ENCODE results near the gene GALNT2.

Gene GALNT2

DNA sequence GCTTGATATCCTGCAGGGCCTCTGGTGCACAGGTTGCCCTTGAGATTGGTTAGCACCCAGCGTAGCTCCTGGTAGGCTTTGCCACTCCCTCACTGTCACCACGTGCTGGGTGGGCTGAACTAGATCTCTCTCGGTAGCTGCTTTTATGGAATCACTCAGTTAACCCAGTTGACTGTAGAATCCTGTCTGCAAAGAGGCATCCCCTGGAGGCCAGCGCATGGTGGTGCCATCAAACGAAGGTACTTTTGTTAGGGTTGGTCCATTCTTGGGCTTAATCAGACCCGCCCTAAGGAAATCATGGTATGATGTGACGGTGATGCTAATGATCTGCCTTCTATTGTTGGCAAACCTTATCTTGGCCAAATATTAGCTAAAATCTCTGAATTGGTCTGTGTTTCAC lies 153.4 kb downstream of the GALNT2 start:
- DNase-seq = no peak

DNA sequence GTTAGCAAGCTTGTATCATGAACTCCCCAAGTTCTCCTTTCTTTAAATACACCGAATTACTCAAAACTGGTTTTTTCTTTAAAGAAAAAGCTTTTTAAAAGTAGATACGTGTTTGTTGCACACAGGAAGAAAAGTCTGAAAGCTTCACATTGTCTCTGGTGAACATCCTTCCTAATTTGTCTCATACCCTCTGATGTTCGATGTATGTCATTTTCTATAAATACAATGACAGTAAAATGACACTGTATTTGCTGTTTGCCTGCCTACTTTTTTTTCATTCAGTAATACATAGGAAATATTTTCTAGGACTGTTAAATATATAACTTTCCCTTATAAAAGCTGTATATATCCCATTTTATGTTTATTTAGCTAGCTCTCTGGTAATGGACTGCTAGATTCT lies 153.9 kb downstream of the GALNT2 start:
- no peak for DNase-seq

DNA sequence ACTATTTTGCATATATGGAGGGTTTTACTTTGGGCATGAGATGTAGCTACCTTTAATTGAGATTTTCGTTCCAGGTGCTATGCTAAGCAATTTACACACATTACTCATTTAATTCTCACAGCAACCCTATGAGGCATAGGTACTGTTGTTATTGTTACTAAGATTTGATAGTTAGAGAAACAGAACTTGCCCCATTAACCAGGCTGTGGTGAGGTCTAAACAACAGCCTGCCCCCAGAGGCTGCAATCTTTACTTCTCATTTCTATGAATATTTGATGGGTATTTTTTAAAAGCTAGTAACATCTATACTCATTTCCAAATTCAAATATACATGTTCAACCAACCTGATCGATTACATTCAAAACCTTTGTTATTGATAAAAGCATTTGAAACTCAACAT lies 155.6 kb downstream of the GALNT2 start:
- no peak for DNase-seq

DNA sequence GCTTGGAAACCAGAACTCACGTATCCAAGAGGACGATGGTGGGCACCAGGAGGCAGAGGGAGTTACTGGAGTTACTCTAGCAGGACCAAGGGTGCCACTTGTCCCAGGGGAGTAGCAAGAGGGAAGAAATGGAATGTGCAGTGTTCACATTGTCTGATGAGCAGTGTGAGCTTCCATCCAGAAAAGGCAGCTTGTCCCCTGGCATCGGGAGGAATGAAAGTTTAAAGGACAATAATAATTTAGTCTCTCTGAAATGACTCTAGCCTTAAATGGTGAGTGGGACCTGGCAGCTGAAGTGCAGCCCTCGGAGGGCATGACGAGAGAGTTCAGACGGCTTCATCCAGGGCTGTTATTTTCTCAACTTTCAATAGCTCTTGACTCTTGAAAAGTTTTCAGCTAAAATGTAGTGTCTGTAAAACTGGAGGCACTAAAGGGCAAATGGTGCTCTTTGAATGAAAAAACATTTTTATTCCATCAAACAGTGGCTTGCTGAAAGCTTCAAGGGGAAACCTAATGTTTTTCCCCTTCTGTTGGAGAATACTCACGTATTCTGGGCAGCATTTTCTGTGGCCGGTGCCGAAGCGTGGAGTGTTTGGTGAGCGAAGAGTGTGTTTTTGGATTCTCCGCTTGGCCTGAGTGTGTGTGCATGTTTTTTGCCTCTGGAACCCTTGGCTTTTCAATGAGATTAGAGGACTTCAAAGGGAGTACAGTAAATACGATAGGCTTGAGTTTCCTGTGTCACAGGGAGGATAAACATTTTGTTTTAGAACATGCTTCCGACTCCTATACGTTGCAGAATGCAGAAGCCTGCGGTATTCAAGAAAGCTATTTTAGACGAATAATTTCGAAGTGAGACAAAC lies 157.3 kb downstream of the GALNT2 start:
- DNase-seq = no peak

DNA sequence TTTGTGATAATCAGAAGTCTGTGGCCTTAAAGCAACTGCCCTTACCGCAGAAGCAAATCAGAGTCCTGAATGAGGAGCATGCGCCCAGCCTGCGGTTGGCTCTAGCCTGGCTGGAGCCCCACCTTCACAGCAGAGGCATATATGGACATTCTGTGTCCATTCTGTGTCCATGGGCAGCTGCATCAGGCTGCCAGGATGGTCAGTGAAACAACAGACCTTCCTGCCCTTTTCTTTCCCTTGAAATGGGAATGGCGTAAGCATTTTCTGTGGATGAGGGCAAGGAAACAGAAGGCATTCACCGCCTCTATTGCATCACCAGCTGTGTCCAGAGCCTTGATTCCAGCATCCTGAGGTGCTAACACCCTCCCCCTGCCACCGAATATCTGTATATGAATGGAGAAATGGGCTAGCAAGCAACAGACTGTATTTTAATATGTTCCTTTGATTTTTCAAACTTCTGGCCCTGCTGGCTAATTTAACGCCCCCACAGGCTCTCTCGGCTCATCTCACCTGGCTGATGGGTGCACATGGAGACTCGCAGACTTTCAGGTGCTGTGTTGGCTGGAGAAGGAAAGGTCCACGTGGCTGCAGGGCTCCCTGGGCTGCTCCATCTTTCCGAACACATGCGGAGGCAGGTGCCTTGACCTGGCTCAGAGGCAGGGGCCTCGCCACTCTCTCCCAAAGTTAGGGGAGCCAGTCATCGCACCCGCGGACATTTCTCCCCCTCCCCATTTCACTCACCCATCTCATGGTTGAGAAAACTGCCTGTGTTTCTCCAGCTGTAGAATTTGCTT lies 159.2 kb downstream of the GALNT2 start:
- no peak for DNase-seq

DNA sequence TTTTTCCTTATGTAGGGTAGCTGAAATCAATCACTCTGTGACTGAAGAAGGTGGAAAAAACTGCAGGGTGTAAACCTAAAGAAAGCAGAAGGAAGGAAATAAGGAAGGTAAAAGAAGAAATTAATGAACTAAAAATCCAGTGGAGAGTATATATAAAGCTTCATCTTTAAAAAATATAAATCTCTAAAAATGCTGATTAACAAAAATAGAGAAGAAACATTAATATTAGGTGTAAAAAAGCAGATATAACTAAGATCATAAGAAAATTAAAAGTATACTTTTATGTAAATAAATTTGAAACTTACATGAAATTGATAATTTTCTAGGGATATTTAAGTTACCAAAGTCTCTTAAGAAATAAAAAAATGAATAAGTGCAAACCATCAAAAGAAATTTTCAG lies 159.8 kb downstream of the GALNT2 start:
- DNase-seq = no peak

DNA sequence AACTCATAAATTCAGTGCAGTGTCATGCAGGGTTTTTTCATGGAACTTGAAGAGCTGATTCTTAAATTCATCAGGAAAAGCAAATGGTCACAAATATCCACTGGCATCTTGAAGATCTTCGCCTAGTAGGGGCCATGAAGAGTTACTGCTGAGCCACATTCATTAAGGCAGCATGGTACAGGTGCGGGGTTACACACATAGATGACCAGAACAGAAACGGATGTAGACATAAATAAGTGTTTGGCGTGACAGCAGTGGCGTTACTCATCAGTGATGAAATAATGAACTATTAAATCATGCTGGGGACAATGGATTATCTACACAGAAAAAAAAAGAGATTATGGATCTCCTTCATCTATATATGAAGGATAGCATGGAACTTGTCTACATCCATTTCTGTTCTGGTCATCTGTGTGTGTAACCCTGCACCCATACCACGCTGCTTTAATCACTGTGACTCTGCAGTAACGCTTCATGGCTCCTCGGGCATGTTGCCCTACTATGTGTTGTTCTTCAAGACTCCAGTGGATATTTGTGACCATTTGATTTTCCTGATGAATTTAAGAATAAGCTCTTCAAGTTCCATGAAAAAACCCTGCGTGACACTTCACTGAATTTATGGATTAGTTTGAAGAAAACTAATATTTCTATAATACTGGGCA lies 161.3 kb downstream of the GALNT2 start:
- no peak for DNase-seq

DNA sequence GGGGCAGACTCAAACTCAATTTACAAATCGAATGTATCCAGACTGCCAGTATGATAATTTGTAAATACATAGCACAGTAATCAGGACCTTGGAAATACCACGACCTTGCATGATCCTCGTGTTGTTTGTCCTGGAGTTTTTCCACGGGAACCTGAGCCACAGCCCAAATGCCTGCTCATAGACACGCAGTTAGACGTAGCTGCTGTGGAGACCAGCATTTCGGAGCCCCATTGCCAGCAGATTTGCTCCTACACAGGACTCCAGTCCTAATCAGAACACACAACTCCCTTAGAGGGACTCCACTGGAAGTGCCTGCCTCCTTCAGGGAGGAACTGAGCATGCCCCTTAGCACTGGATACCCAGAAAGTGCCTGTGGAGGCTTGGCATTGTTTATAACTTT lies 163.2 kb downstream of the GALNT2 start:
- no peak for DNase-seq

DNA sequence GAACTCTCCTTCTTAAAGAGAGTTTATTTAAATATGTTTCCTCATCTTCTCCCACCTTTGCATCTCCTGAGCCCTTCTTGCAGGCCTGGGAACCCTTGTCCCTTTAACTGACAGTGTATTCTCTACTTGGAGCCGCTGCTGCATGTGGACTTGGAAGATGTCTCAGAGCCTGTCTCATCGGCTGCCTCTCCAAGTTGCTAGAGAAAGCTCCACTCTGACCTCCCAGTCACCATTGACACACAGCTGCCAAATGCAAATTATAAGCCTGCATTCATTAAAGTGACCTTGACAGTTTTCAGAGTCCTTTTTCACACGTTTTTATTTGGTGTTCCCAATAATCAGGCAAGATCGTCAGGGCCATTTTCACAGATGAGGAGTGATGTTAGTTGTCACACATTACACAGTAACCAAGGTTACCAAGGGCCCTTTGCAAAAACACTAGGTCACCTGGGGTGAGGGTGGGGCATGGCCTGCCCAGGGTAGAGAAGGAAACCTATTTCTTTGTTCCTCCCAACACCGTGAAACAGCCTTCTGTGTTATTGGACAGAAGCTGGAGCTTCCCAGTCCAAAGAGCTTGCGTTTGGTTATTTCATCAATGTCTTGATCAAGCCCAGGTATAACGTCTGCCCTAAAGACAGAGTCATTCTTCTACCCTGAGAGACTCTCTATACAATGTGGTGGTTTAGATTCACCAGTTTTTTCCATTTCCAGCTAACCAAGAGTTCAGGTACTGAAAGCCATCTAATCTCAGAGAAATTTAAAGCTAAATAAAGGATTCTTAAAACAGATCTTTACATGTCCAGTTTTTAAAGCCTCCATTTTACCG lies 164.1 kb downstream of the GALNT2 start:
- DNase-seq = no peak

DNA sequence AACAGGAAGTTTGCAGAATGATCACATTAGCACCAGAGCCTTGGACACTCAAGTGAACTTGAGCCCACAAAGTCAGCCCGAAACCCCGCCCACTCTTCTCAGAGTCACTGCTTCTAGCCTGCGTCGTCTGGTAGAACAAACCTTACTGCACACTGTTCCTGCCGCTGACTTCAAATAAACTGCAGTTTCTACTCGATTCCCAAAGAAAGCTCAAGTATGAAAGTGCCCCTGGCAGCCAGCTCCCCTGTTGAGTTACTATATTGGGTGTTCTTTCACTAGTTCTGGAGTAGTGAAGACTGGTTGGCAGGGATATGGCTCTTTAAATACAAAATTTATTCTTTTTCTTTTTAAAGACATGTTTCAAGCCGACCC lies 164.7 kb downstream of the GALNT2 start:
- DNase-seq = no peak

DNA sequence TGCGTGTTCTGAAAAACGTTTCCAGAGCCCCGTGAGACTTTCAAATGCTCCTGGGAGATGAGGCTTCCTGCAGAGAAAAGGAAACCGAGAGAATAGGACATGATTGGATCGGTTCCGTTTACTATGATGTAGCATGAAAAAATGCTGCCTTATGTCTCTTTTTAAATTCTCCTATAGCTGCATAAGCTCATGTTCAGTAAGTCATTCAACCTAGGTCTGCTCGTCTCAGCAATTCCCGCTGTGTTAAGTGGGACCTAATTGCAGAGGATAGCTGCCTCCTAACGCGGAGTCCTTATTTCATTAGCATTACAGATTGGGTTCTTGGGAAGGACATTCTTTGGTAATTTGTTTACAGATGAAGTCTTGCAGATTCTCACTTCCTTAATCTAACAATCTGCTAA lies 165.3 kb downstream of the GALNT2 start:
- DNase-seq = no peak

DNA sequence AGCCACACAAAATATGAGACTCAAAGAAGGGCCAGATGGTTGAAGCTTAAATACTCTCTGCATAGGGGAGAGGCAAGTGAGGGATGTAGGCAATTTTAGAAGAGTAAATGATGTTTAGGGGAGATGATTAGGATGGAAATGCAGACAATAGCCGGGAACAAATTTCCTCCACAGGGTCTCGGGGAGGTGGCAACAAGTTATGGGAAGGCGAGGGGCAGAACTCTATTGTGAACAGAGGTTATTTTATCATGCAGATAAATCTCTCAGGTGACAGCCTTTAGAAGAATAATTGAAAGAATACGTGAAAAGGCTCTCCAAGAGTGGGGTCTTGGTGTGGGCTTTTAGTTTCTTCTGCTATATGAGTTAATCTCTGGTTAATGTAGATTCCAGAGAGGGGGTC lies 166.7 kb downstream of the GALNT2 start:
- no peak for DNase-seq

DNA sequence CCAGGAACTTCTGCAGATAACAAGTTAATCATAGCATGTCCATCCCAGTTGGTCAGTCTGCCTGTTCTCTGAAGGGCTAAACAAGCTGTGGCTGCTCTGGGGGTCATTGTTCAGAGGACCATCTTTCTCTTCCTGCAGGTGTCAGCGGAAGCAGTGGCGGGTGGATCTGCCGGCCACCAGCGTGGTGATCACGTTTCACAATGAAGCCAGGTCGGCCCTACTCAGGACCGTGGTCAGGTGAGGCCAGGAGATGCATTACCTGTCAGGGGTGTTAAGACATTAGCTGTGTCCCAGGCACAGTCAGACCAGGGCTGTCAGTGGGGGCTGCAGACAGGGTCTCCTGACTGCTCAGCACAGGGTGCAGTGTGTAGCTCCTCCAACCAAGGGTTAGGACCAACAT lies 168.8 kb downstream of the GALNT2 start:
- no peak for DNase-seq

DNA sequence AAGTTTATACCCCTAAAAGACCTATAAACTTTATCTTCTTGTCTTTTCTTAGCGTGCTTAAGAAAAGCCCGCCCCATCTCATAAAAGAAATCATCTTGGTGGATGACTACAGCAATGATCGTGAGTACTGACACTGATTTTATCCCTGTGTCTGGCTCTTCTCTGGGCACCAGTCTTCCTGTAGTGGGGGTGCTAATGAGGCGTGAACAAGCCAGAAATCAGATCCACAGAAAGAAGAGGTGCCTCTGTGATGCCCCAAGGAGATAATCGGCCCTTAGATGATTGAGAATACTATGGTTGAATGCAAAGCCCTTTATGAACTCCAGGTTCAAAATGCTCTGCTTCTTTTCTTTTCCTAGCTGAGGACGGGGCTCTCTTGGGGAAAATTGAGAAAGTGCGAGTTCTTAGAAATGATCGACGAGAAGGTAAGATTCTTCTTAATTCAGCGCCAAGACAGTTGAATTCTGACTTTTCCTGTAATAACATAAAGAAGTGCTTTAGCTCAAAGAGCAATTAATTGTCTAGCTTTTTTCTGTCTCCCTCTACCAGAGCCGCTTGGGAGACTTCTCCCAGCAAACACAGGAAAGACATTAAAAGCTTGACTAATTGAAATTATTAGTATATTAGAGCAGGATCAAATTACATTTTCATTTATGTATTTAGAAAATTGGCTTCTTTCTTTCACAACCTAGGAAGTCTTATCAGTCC lies 169.4 kb downstream of the GALNT2 start:
- DNase-seq = no peak

DNA sequence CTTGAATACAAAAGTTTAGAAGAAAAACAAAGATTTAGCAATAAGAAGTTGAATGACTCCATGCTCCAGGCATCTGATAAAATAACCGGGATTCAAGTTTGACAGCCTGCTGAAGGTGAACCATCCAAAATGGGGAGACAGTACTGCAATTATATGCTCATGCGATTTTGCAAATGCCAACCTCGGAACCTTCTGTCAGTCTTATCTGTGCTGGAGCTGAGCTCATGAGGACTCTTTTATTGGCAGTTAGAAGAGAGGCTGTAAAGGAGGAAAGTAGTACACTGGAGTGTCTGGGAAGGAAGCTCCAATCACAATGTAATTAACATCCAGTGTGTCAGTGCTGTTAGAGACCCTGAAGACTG lies 170.0 kb downstream of the GALNT2 start:
- no peak for DNase-seq

DNA sequence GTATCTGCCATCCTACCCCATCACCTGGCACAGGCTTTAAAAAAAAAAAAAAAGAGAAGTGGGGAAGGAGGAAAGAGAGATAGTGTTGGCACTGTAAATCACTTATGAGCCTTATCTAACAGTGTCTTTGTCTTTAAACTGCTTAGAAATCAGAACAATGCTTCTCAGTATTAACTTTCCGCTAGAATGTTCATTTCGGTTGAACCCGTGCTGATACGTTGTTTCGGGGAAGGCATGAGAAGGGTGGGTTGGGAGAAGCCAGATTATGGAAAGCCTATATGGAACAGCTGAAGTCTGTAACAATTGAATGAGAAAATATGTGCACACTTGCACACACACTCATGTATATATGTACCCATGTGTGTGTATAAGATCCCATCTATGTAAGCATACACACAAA lies 170.8 kb downstream of the GALNT2 start:
- no peak for DNase-seq

DNA sequence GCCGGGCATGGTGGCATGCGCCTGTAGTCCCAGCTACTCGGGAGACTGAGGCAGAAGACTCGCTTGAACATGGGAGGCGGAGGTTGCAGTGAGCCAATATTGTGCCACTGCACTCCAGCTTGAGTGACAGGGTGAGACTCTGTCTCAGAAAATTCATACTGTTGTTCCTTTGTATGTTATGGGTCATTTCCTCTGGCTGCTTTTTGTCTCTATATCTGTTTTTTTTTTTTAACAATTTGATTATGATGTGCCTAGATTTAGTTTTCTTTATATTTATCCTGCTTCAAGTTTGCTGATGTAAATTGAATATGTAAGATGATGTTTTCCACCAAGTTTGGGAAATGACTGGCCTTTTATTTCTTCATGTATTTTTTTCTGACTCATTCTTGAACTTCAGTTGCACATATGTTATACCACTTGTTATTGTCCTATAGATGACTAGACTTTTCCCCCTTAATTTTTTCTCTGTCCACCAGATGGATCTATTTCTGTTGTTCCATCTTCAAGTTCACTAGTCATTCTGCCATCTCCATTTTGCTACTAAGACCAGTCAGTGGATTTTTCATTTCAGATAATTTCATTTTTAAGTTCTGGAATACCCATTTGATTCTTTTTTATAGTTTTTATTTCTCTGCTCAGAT lies 173.5 kb downstream of the GALNT2 start:
- no peak for DNase-seq

DNA sequence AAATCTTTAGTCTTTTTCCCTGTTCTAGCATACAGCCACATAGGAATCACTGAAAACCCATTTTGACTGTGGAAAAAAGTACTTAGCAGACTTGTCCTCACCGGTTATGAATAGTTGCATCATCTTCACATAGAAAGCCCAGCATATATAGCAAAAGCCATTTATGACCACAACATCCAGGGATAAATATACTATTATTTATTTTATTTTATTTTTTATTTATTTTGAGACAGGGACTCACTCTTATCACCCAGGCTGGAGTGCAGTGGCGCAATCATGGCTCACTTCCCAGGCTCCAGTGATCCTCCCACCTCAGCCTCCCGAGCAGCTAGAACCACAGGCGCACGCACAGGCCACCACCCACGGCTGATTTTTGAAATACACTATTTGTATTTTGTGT lies 175.3 kb downstream of the GALNT2 start:
- DNase-seq = no peak

DNA sequence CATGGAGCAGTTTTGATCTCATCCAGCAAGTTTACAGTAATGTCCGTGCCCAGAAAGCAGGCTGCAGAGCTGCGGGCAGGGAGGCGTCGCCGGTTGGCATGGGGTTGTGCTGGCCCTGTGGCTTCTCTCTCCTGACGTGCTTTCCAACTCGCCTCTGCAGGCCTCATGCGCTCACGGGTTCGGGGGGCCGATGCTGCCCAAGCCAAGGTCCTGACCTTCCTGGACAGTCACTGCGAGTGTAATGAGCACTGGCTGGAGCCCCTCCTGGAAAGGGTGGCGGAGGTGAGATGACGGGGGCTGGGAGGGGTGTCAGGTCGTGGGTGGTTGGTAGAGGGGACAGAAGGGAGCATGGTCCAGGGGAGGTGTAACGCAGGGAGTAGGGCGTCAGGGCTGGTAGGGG lies 176.1 kb downstream of the GALNT2 start:
- DNase-seq = no peak

DNA sequence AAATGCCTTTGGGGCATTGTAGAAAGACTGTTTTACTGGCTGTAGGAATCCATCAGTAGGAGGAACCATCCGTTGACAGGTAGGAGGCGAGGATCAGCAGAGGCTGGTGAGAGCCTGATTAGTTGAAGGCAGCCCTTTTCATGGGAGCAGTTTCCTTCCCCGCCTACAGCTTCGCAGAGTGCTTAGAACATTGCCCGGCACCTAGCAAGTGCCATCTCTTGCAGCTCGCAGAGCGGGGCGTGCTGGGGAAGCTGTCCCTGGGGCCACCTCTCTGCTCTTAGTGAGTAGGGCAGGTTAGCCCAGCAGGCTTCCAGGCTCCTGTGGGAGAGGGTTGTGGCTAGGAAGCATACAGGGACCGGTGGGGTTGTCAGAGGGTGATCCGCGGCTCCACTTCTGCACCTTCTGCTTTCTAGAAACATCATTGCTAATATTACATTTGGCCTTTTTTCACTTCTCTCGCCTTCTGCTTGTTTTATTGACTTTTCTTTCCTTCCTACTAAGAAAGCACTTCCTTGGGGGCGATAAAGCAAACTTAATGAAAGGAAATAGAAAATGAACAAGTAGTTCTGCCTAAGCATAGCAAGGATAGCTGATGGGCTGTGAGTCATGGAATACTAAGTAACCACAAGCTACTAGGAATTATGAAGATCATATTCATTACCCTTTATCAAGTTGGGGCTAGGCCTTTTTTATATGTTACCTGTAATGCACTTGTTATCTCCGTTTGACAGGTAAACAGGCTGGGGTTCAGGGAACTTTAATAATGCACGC lies 176.7 kb downstream of the GALNT2 start:
- DNase-seq = no peak

DNA sequence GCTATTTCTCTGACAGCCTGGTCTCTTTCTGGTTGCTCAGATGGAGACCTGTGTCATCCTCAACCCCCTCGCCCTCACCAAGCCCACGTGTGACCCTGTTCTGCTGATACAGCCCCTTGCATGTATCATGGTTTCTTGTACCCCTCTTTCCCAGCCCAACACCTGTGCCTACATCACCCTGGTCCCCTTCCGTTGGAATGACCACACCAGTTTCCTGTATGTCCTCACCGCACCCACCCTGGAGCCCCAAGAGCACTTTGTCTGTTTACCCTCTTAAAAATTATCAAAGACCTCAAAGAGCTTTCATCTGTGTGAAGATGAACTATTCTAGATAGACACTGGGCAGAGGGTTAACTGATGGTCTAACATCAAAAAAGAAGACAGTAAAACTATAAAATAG lies 179.5 kb downstream of the GALNT2 start:
- DNase-seq = no peak

All from NCI-H1436 treated with DMSO at 0.1 percent for 48 hours (cell line).